ENCODE results near the gene KCNAB1.

KCNAB1 gene

GRCh38 chr3:156587760-156588069, 467.3 kb downstream of the KCNAB1 start:
- H3K4me2 ChIP-seq (ENCODE audit: low read depth, low read length) = no peak overlapping the region; the same call in 1 of the 2 replicates
- TF ChIP-seq EZH2 (optimal IDR thresholded peaks at IDR 0.05; ENCODE audit: low read depth, low read length) = no peak
- no peak for TF ChIP-seq EZH2phosphoT487 (IDR thresholded peaks at IDR 0.05; ENCODE audit: low read length)
- no peak for TF ChIP-seq CTCF (IDR thresholded peaks at IDR 0.05; ENCODE audit: low read length)

More at GRCh38 chr3:156587760-156588069, 467.3 kb downstream of the KCNAB1 start:
- Histone ChIP-seq H3K4me3 (ENCODE audit: low read length) (no peak overlapping the region), H3K4me1 (ENCODE audit: low read length) (peaks cover 27% of the 10 kb centered on the region), H3K27me3 (replicated peaks; ENCODE audit: insufficient read depth, low read length) (no peaks in the 10 kb centered on the region), H3K9ac (ENCODE audit: low read length) (no peak overlapping the region), H3K27ac (ENCODE audit: low read length) (peak overlapping the region; percentile 25; the same call in 1 of the 2 replicates), H3F3A (ENCODE audit: insufficient read depth, low read length) (peaks cover 15% of the 10 kb centered on the region; the same call in 1 of the 2 replicates), H4K20me1 (ENCODE audit: insufficient read depth, low read length) (no peaks in the 10 kb centered on the region), H3K9me3 (replicated peaks; ENCODE audit: insufficient read depth, low read length) (no peaks in the 10 kb centered on the region), H3K79me2 (ENCODE audit: low read length) (no peaks in the 10 kb centered on the region), H2AFZ (ENCODE audit: low read length) (no peak overlapping the region), H3K9me2 (replicated peaks; ENCODE audit: insufficient read depth, low read length) (no peaks in the 10 kb centered on the region), H3K36me3 (replicated peaks; ENCODE audit: insufficient read depth, low read length) (no peaks in the 10 kb centered on the region)
- DNase-seq = no peak
